ENCODE results near the gene ERICH6. TPM values are rescaled to one million over a fixed set of nuclear protein-coding genes. Genes with fewer than 3 reads are reported as not detected.

ERICH6 gene
- total and polyA plus RNA-seq, 10 of the 15 experiments (the other 5 are each of a cell fraction or from before 2014, with no cell fraction given), result 0.04 to 0.40 (median 0.22) TPM; not detected in 6

DNA sequence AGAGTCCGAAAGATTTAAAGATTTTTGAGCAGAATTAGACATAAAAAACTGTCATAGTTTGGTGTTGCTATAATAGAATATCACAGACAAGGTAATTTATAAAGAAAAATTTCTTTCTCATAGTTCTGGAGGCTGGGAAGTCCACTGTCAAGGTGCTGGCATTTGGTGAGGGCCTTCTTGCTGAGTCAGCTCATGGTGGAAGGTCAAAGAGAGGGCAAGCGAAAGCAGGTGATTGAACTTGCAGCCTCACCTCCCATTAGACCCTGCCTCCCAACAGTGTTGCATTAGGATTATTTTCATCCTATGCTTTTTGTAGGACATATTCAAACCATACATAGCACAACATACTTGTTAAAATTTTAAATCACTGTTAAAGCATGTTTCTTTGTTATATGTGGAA lies 90.7 kb downstream of the ERICH6 start (continued):
- no peak for TF ChIP-seq MEF2B (IDR thresholded peaks at IDR 0.05; ENCODE audit: partially characterized antibody, poor library complexity, severe bottlenecking)
- TF ChIP-seq ZBTB40 (IDR thresholded peaks at IDR 0.05; ENCODE audit: borderline replicate concordance), result no peak

- H2AFZ ChIP-seq (ENCODE audit: control insufficient read depth, low read depth, low read length), result no peak overlapping the region
- DNase-seq (ENCODE audit: low read depth, low spot score) (no peak), ATAC-seq (no peak), FAIRE-seq (no peak)
- H3K9me3 ChIP-seq (replicated peaks; ENCODE audit: control insufficient read depth, insufficient read depth, low read length), result peaks cover 2% of the 10 kb centered on the region; the same call in 2 of the 3 replicates
- in situ Hi-C loops (cut with MboI) (no loop called here), intact Hi-C loops (cut with micrococcal nuclease; ENCODE audit: unreplicated experiment) (no loop called here)
- H3K4me1 ChIP-seq (ENCODE audit: control insufficient read depth, insufficient read depth, low read length), result peaks cover 15% of the 10 kb centered on the region
- H4K20me1 ChIP-seq (ENCODE audit: control insufficient read depth, insufficient read depth), result peaks cover 6% of the 10 kb centered on the region
- H3K4me3 ChIP-seq, result no peak overlapping the region
- H3K27ac ChIP-seq (ENCODE audit: control insufficient read depth, insufficient read depth), result no peak overlapping the region
- ChIA-PET CTCF (interaction anchor here (1.0 to 1.3 kb wide), 3 partner anchors 14 to 252 kb away, joined by 3 read pairs; no protein-coding TSS in a partner anchor), RAD21 (ENCODE audit: unreplicated experiment) (interaction anchor here (0.7 to 1.6 kb wide), 3 partner anchors 9 to 372 kb away, joined by 3 read pairs; partner anchors contain the start of gene SELENOT), POLR2A (interaction anchor here (1.5 kb wide), 1 partner anchor 13 kb away, joined by 3 read pairs; no protein-coding TSS in a partner anchor), SMC1A (ENCODE audit: uncharacterized antibody, unreplicated experiment) (interaction anchor here (0.6 to 2.3 kb wide), 6 partner anchors 9 to 149 kb away, joined by 3 to 6 read pairs (median 3); partner anchors contain the start of gene SELENOT)
- H3K36me3 ChIP-seq (ENCODE audit: control insufficient read depth in 2 of 2, insufficient read depth in 2 of 2, low read length in 1 of 2), result peaks cover 6 to 7% of the 10 kb centered on the region in 2 experiments
- H3K4me2 ChIP-seq (ENCODE audit: control insufficient read depth, insufficient read depth), result no peak overlapping the region
- BruUV-seq (replicated peaks), result no TSS peak
- WGBS (ENCODE audit: insufficient coverage, insufficient replicate concordance, low lambda C conversion rate, missing lambda C conversion rate), result 50% methylated on average over 1 of the region's 1 CpG
- H3K27me3 ChIP-seq (replicated peaks in 1 of 2; ENCODE audit: control insufficient read depth in 2 of 2, insufficient read depth in 2 of 2, low read length in 1 of 2), result no peaks in the 10 kb centered on the region
- H3K79me2 ChIP-seq (ENCODE audit: control insufficient read depth, insufficient read depth, low read length), result peaks cover 81% of the 10 kb centered on the region
- peak; percentile 47 for TF ChIP-seq JUNB (IDR thresholded peaks at IDR 0.05)
- no peak for TF ChIP-seq POLR2AphosphoS5 (IDR thresholded peaks at IDR 0.05; ENCODE audit: low read length)
- H3K9ac ChIP-seq (ENCODE audit: control insufficient read depth, insufficient read depth, low read length), result no peak overlapping the region
These were observed 91.2 kb downstream of the ERICH6 start for GRCh38 chr3:150612494-150612893.
